Erythroblast (primary cell): Measurements from ENCODE around the gene JADE1.

Experiments
- GATA1 ChIP-seq: IDR thresholded peaks from 2 replicates; pipeline ENCODE4 v1.6.1; 2011; ENCODE audit warnings: low read depth, mild to moderate bottlenecking, control low read depth, low read length, moderate library complexity
- POLR2A ChIP-seq: IDR thresholded peaks from 2 replicates; pipeline ENCODE4 v1.6.1; 2011; ENCODE audit warnings: mild to moderate bottlenecking, low read length

DNA sequence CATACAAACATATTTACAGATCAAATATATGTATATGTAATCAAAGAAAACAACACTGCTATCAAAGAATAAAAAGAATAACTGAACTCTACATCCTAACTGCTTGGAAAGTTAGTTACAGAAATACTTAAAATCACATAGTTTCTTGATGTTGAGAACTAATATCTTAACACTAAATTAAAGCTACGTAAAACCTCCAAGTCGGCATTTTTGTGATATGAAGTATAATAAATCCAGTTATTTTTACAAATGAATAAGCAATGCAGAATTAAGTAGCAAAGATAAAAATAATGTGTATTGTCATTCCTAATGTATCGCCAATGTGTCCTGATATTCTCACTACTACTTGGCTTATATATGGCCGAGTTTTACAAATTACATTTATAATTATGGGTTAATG lies 68.4 kb downstream of the JADE1 start:
- TF ChIP-seq POLR2A, result no peak
- no peak for TF ChIP-seq GATA1
